HEK293 (cell line): ENCODE data around the gene SKP2.

ENCODE experiments used
- MYNN ChIP-seq: fragments of 450-650 bp; formaldehyde crosslinking; IDR thresholded peaks from 2 replicates; pipeline ENCODE4 v1.5.1; 2016; ENCODE audit warnings: missing biosample characterization, missing genetic modification characterization, borderline replicate concordance
- MZF1 ChIP-seq: fragments of 450-650 bp; formaldehyde crosslinking; IDR thresholded peaks from 2 replicates; pipeline ENCODE4 v1.5.1; 2017; ENCODE audit warnings: missing biosample characterization, missing genetic modification characterization, borderline replicate concordance
- PRDM1 ChIP-seq: fragments of 450-650 bp; formaldehyde crosslinking; IDR thresholded peaks from 2 replicates; pipeline ENCODE4; 2016; ENCODE audit warnings: missing biosample characterization, missing genetic modification characterization
- ZFHX2 ChIP-seq: fragments of 450-650 bp; formaldehyde crosslinking; conservative IDR thresholded peaks from 2 replicates; pipeline ENCODE4 v1.5.1; 2016; ENCODE audit warnings: missing biosample characterization, missing genetic modification characterization
- ZNF175 ChIP-seq: fragments of 450-650 bp; formaldehyde crosslinking; IDR thresholded peaks from 2 replicates; pipeline ENCODE4 v1.5.1; 2016; ENCODE audit warnings: missing biosample characterization, missing genetic modification characterization
- ZNF416 ChIP-seq: fragments of 450-650 bp; formaldehyde crosslinking; IDR thresholded peaks from 2 replicates; pipeline ENCODE4 v1.5.1; 2016; ENCODE audit warnings: missing biosample characterization, missing genetic modification characterization
- ZNF423 ChIP-seq: fragments of 450-650 bp; formaldehyde crosslinking; IDR thresholded peaks from 2 replicates; pipeline ENCODE4 v1.5.1; 2016; ENCODE audit warnings: missing biosample characterization, missing genetic modification characterization
- ZNF596 ChIP-seq: fragments of 450-650 bp; IDR thresholded peaks from 2 replicates; pipeline ENCODE4 v1.5.0; 2018; ENCODE audit warnings: missing biosample characterization, mild to moderate bottlenecking, missing genetic modification characterization, moderate library complexity
- ZNF660 ChIP-seq: fragments of 450-650 bp; IDR thresholded peaks from 2 replicates; pipeline ENCODE4 v1.5.1; 2018; ENCODE audit warnings: missing biosample characterization, mild to moderate bottlenecking, missing genetic modification characterization
- ZNF747 ChIP-seq: fragments of 450-650 bp; formaldehyde crosslinking; IDR thresholded peaks from 2 replicates; pipeline ENCODE4 v1.5.1; 2016; ENCODE audit warnings: missing biosample characterization, missing genetic modification characterization
- TF ChIP-seq, protein P1 (sequence below): fragments of 450-650 bp; formaldehyde crosslinking; IDR thresholded peaks from 2 replicates; pipeline ENCODE4 v1.5.1; 2016; ENCODE audit warnings: missing biosample characterization, missing genetic modification characterization
- TF ChIP-seq, protein P2 (sequence below): fragments of 450-650 bp; formaldehyde crosslinking; IDR thresholded peaks from 2 replicates; pipeline ENCODE4 v1.5.1; 2016; ENCODE audit warnings: missing biosample characterization, missing genetic modification characterization
- TF ChIP-seq, protein P3 (sequence below): fragments of 450-650 bp; formaldehyde crosslinking; IDR thresholded peaks from 2 replicates; pipeline ENCODE4 v1.5.1; 2016; ENCODE audit warnings: missing biosample characterization, missing genetic modification characterization, low read depth

DNA sequence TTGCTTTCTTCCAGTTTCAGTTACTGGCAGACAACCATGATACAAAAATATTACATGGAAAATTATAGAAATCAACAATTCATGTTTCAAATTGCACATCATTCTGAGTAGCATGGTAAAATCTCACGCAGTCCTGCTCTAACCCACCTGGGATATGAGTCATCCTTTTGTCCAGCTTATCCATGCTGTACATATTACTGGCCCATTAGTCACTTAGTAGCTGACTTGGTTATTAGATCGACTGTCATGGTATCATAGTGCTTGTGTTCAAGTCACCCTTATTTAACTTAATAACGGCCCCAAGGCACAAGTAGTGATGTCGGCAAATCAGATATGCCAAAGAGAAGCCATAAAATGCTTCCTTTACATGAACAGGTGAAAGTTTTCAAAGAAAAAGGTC lies 48.6 kb downstream of the SKP2 start:
- TF ChIP-seq ZNF747 (tag by site-specific recombination) (no peak), ZFHX2 (no peak), ZNF596 (tag by site-specific recombination) (no peak), ZNF423 (tag by site-specific recombination) (no peak), MZF1 (tag by site-specific recombination) (no peak), MYNN (tag by site-specific recombination) (no peak), PRDM1 (tag by site-specific recombination) (no peak), ZNF416 (tag by site-specific recombination) (no peak), ZNF175 (no peak), ZNF660 (tag by site-specific recombination) (no peak)
- TF ChIP-seq, protein P1, sequence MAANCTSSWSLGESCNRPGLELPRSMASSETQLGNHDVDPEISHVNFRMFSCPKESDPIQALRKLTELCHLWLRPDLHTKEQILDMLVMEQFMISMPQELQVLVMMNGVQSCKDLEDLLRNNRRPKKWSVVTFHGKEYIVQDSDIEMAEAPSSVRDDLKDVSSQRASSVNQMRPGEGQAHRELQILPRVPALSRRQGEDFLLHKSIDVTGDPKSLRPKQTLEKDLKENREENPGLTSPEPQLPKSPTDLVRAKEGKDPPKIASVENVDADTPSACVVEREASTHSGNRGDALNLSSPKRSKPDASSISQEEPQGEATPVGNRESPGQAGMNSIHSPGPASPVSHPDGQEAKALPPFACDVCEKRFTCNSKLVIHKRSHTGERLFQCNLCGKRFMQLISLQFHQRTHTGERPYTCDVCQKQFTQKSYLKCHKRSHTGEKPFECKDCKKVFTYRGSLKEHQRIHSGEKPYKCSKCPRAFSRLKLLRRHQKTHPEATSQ (tag by site-specific recombination): no peak
- TF ChIP-seq, protein P2, sequence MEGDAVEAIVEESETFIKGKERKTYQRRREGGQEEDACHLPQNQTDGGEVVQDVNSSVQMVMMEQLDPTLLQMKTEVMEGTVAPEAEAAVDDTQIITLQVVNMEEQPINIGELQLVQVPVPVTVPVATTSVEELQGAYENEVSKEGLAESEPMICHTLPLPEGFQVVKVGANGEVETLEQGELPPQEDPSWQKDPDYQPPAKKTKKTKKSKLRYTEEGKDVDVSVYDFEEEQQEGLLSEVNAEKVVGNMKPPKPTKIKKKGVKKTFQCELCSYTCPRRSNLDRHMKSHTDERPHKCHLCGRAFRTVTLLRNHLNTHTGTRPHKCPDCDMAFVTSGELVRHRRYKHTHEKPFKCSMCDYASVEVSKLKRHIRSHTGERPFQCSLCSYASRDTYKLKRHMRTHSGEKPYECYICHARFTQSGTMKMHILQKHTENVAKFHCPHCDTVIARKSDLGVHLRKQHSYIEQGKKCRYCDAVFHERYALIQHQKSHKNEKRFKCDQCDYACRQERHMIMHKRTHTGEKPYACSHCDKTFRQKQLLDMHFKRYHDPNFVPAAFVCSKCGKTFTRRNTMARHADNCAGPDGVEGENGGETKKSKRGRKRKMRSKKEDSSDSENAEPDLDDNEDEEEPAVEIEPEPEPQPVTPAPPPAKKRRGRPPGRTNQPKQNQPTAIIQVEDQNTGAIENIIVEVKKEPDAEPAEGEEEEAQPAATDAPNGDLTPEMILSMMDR (tag by site-specific recombination): no peak
- TF ChIP-seq, protein P3, sequence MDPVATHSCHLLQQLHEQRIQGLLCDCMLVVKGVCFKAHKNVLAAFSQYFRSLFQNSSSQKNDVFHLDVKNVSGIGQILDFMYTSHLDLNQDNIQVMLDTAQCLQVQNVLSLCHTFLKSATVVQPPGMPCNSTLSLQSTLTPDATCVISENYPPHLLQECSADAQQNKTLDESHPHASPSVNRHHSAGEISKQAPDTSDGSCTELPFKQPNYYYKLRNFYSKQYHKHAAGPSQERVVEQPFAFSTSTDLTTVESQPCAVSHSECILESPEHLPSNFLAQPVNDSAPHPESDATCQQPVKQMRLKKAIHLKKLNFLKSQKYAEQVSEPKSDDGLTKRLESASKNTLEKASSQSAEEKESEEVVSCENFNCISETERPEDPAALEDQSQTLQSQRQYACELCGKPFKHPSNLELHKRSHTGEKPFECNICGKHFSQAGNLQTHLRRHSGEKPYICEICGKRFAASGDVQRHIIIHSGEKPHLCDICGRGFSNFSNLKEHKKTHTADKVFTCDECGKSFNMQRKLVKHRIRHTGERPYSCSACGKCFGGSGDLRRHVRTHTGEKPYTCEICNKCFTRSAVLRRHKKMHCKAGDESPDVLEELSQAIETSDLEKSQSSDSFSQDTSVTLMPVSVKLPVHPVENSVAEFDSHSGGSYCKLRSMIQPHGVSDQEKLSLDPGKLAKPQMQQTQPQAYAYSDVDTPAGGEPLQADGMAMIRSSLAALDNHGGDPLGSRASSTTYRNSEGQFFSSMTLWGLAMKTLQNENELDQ (tag by site-specific recombination): no peak
